GM23338 (cell line): ENCODE data around the gene NCKAP5.

Experiments used
- CREB1 ChIP-seq: fragments of 250-450 bp; sonication (Bioruptor Pico); IDR thresholded peaks from 2 replicates; pipeline ENCODE4 v1.5.0; 2020; ENCODE audit warnings: low read depth, mild to moderate bottlenecking, moderate library complexity
- ETS1 ChIP-seq: IDR thresholded peaks from 2 replicates; pipeline ENCODE4 v1.6.1; 2016; ENCODE audit warnings: antibody characterized with exemption
- EZH2 ChIP-seq: fragments of 200-600 bp; sonication (generic); IDR thresholded peaks from one replicate; pipeline ENCODE4 v1.8.0; 2017; ENCODE audit warnings: antibody characterized with exemption, mild to moderate bottlenecking, low read depth; ENCODE audit not compliant: unreplicated experiment
- EZH2phosphoT487 ChIP-seq: fragments of 200-600 bp; sonication (generic); IDR thresholded peaks from one replicate; pipeline ENCODE4 v1.8.1; 2018; ENCODE audit warnings: antibody characterized with exemption; ENCODE audit not compliant: unreplicated experiment
- JUNB ChIP-seq: IDR thresholded peaks from one replicate; pipeline ENCODE4 v1.6.1; 2016; ENCODE audit warnings: antibody characterized with exemption; ENCODE audit not compliant: unreplicated experiment
- NANOG ChIP-seq: IDR thresholded peaks from 2 replicates; pipeline ENCODE4 v1.6.1; 2016; ENCODE audit warnings: antibody characterized with exemption, borderline replicate concordance
- POLR2AphosphoS5 ChIP-seq: IDR thresholded peaks from 2 replicates; pipeline ENCODE4 v1.6.1; 2016; ENCODE audit warnings: antibody characterized with exemption, low read depth
- STAT1 ChIP-seq: IDR thresholded peaks from one replicate; pipeline ENCODE4 v1.6.1; 2016; ENCODE audit warnings: antibody characterized with exemption; ENCODE audit not compliant: unreplicated experiment
- ZNF114 ChIP-seq: fragments of 250-450 bp; sonication (Bioruptor Pico); IDR thresholded peaks from 2 replicates; pipeline ENCODE4 v1.5.0; 2020; ENCODE audit warnings: mild to moderate bottlenecking, moderate library complexity
- TF ChIP-seq, protein P1 (sequence below), 2 experiments: fragments of 200-600 bp in 1 of 2; sonication (generic) in 1 of 2; conservative IDR thresholded peaks; 2 replicates each; pipeline versions ENCODE4 v1.5.1 to v1.6.1; 2016 to 2017; ENCODE audit warnings: antibody characterized with exemption in 2 of 2, low read depth in 2 of 2, mild to moderate bottlenecking in 2 of 2, moderate library complexity in 1 of 2
- TF ChIP-seq, protein P2 (sequence below): IDR thresholded peaks from one replicate; pipeline ENCODE4 v1.6.1; 2018; ENCODE audit warnings: antibody characterized with exemption; ENCODE audit not compliant: unreplicated experiment

GRCh38 chr2:133541797-133542196 lies 26.5 kb downstream of the NCKAP5 start:
- TF ChIP-seq, protein P1, sequence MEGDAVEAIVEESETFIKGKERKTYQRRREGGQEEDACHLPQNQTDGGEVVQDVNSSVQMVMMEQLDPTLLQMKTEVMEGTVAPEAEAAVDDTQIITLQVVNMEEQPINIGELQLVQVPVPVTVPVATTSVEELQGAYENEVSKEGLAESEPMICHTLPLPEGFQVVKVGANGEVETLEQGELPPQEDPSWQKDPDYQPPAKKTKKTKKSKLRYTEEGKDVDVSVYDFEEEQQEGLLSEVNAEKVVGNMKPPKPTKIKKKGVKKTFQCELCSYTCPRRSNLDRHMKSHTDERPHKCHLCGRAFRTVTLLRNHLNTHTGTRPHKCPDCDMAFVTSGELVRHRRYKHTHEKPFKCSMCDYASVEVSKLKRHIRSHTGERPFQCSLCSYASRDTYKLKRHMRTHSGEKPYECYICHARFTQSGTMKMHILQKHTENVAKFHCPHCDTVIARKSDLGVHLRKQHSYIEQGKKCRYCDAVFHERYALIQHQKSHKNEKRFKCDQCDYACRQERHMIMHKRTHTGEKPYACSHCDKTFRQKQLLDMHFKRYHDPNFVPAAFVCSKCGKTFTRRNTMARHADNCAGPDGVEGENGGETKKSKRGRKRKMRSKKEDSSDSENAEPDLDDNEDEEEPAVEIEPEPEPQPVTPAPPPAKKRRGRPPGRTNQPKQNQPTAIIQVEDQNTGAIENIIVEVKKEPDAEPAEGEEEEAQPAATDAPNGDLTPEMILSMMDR (conservative IDR thresholded peaks at IDR 0.05; ENCODE audit: low read depth in 2 of 2), result no peak
- TF ChIP-seq JUNB (no peak), EZH2 (no peak), EZH2phosphoT487 (no peak), CREB1 (CRISPR knock-in tag) (no peak), POLR2AphosphoS5 (no peak), ETS1 (no peak), STAT1 (no peak), NANOG (no peak), ZNF114 (CRISPR knock-in tag) (no peak)
- TF ChIP-seq, protein P2, sequence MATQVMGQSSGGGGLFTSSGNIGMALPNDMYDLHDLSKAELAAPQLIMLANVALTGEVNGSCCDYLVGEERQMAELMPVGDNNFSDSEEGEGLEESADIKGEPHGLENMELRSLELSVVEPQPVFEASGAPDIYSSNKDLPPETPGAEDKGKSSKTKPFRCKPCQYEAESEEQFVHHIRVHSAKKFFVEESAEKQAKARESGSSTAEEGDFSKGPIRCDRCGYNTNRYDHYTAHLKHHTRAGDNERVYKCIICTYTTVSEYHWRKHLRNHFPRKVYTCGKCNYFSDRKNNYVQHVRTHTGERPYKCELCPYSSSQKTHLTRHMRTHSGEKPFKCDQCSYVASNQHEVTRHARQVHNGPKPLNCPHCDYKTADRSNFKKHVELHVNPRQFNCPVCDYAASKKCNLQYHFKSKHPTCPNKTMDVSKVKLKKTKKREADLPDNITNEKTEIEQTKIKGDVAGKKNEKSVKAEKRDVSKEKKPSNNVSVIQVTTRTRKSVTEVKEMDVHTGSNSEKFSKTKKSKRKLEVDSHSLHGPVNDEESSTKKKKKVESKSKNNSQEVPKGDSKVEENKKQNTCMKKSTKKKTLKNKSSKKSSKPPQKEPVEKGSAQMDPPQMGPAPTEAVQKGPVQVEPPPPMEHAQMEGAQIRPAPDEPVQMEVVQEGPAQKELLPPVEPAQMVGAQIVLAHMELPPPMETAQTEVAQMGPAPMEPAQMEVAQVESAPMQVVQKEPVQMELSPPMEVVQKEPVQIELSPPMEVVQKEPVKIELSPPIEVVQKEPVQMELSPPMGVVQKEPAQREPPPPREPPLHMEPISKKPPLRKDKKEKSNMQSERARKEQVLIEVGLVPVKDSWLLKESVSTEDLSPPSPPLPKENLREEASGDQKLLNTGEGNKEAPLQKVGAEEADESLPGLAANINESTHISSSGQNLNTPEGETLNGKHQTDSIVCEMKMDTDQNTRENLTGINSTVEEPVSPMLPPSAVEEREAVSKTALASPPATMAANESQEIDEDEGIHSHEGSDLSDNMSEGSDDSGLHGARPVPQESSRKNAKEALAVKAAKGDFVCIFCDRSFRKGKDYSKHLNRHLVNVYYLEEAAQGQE, result no peak
